ENCODE data around the gene RAPGEF3.

Gene RAPGEF3

GRCh38 chr12:47732504-47732903 is 26.2 kb downstream of the RAPGEF3 start:
- no peak for TF ChIP-seq CTCF (IDR thresholded peaks at IDR 0.05; ENCODE audit: borderline replicate concordance, insufficient read depth, low read depth, low read length)
- no peak overlapping the region for H3K4me3 ChIP-seq (ENCODE audit: low read depth, low read length)

- no peak overlapping the region for H3K4me3 ChIP-seq (ENCODE audit: low read depth, low read length)
- no peak for TF ChIP-seq CTCF (IDR thresholded peaks at IDR 0.05; ENCODE audit: borderline replicate concordance, insufficient read depth, low read depth, low read length)
Observed at GRCh38 chr12:47731723-47732122, 27.0 kb downstream of the RAPGEF3 start.

DNA sequence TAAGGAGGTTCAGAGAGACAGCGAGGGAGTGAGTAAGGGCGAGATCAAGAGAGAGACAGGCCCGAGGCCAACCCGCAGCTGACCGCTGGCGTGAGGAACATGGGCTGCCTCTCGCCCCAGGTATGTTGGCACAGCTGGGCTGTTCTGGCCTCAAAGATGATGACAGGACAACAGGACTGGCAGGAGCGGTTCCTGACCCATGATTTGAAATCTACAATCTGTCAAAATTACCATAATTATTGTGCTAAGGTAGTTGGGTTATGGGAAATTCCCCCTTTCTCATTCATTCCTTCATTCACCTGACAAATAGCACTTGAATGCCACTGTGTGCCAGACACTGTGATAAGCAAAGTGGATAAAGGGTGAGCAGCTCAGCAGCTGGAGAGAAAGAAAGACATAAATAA is 28.3 kb downstream of the RAPGEF3 start:
- no peak for TF ChIP-seq CTCF (IDR thresholded peaks at IDR 0.05; ENCODE audit: borderline replicate concordance, insufficient read depth, low read depth, low read length)
- H3K4me3 ChIP-seq (ENCODE audit: low read depth, low read length): no peak overlapping the region

- TF ChIP-seq CTCF (IDR thresholded peaks at IDR 0.05; ENCODE audit: borderline replicate concordance, insufficient read depth, low read depth, low read length): no peak
Observed at GRCh38 chr12:47729233-47729632, 29.4 kb downstream of the RAPGEF3 start.

DNA sequence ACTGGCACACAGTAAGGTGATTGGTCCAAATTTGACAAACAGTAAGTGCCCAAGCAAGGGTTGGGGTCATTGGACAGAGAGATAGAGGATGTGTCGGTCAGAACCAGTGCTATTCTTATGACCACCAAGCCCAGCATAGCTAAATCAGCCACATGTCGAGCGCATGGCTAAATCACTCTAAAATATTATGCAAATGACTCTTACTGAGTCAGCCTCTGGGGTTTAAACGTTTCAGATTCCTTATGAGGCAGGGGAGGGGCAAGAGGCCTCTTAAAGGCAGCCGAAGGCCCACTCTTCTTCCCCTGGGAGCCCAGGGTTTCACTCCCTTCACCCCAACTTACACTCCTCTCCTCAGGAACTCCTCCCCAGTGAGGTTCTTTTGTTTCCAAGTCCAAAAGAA is 32.8 kb downstream of the RAPGEF3 start:
- TF ChIP-seq CTCF (IDR thresholded peaks at IDR 0.05; ENCODE audit: borderline replicate concordance, insufficient read depth, low read depth, low read length): no peak
- H3K4me3 ChIP-seq (ENCODE audit: low read depth, low read length): no peak overlapping the region

More at GRCh38 chr12:47729233-47729632, 29.4 kb downstream of the RAPGEF3 start:
- no peak overlapping the region for H3K4me3 ChIP-seq (ENCODE audit: low read depth, low read length)

GRCh38 chr12:47725091-47725772 is 33.4 kb downstream of the RAPGEF3 start, which contains the start of gene ENDOU:
Gene ENDOU (minus strand): TSS chr12:47725490. CDS start chr12:47725413, 77 bp downstream.
- no peak within 1 kb of the TSS for H3K4me3 ChIP-seq (ENCODE audit: low read depth, low read length)
- TF ChIP-seq CTCF (IDR thresholded peaks at IDR 0.05; ENCODE audit: borderline replicate concordance, insufficient read depth, low read depth, low read length): no peak

- no peak overlapping the region for H3K4me3 ChIP-seq (ENCODE audit: low read depth, low read length)
- no peak for TF ChIP-seq CTCF (IDR thresholded peaks at IDR 0.05; ENCODE audit: borderline replicate concordance, insufficient read depth, low read depth, low read length)
Observed at GRCh38 chr12:47722941-47723631, 35.6 kb downstream of the RAPGEF3 start.

Data from GM12875 (cell line).